IPS-18c (cell line): ENCODE measurements around the gene SRP9.

Experiments used
- H3K4me3 ChIP-seq: 2 replicates; pipeline ENCODE4 v1.7.0; 2013; ENCODE audit warnings: low read depth, mild to moderate bottlenecking, low read length, moderate library complexity; ENCODE audit not compliant: insufficient read depth
- H3K9me3 ChIP-seq: one replicate; pipeline ENCODE4 v1.6.1; 2013; ENCODE audit warnings: mild to moderate bottlenecking, low read length, moderate library complexity; ENCODE audit not compliant: control insufficient read depth, insufficient read depth

Gene SRP9

DNA sequence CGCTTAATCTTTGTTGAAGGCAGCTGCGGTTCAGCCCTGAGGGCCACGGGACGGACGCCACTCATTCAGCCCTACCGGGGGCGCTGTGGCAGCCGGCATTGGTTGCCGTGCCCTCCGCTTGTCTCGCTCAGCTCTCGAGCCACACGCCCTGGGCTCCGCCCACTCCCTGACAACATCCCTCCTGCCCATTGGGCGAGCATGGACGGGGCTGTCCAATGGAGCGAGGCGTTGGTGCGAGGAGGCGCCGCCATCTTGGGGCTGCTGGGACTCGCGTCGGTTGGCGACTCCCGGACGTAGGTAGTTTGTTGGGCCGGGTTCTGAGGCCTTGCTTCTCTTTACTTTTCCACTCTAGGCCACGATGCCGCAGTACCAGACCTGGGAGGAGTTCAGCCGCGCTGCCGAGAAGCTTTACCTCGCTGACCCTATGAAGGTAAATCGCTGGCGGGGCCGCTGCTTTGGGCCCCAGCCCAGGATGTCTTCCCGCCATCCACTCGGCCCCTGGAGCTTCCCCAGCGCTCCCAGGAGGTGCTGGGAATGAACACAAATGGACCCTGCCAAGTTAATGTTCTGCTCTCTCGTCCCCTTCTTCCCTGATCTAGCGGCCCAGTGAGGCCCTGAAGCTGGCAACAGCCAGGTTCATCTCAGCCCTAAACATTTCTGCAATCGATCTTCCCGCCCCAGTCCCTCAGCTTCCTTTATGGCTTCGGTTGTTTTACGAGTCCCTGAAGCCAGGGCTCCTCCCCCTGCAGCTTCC is at the start of gene SRP9:
Gene SRP9 (plus strand): TSS at position 244 of the 754 bp plus-strand sequence. CDS start 115 bp downstream, at position 359.
- Histone ChIP-seq H3K9me3 (no peaks in the 10 kb centered on the region), H3K4me3 (peak within 1 kb of the TSS; percentile 98)

- Histone ChIP-seq H3K4me3 (no peak overlapping the region), H3K9me3 (no peaks in the 10 kb centered on the region)
Observed at GRCh38 chr1:225731491-225731890, 46.1 kb upstream of the SRP9 start.

GRCh38 chr1:225733254-225733653 is 44.4 kb upstream of the SRP9 start:
- H3K9me3 ChIP-seq: no peaks in the 10 kb centered on the region
- no peak overlapping the region for H3K4me3 ChIP-seq

DNA sequence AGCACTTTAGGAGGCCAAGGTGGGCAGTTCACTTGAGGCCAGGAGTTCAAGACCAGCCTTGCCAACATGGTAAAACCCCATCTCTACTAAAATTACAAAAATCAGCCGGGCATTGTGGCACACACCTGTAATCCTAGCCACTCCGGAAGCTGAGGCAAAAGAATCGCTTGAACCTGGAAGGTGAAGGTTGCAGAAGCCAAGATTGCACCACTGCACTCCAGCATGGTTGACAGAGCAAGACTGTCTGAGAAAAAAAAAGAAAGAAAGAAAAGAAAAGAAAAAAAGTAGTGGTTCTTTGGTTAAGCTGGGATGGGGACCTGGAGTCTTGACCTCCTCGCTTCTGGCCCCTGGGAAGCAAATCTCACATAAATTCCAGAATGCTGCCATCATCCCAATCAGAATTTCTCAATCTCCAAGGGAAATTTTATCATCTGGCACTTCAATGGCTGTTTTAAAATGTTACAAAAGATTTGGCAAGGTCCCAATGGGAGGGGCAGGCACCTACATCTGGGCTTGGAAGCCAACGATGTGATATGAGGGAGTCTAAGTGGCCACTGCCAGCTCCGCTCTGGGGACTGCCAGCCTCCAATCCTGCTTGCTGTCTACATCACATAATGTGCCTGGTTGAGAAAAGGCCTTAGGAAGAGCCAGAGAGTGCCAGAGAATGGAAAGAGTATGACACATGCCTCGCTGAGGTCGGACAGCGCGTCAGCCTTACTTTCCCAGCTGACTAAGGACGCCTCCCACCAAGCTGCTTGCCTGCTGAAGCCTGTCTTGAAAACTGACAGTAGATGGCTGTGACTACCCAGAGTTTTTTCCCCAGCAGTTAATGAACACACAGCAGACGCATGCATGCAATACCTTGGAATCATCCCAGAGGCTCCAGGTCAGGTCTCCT is 42.1 kb upstream of the SRP9 start:
- H3K9me3 ChIP-seq: no peaks in the 10 kb centered on the region
- H3K4me3 ChIP-seq: no peak overlapping the region

- no peak overlapping the region for H3K4me3 ChIP-seq
Observed at GRCh38 chr1:225736437-225737098, 41.1 kb upstream of the SRP9 start.

DNA sequence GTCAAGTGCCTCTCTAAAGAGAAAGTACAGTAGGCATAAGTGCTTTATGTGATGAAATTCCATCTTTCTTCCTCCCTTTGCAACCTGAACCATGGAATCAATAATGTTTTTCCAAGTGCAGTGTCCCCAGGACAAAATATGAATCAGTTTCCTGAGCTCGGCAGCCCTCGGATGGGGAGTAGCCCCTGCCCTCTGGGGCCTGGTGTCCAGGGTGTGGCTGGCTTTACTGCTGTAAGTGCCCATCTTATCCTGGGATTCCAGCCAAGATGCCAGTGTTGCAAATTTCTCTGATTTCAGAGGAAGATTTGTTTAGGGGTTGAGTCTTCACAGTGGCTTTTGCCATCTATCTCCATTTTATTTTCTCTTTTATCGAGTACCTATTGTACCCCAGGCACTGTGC is 40.5 kb upstream of the SRP9 start:
- H3K9me3 ChIP-seq: no peaks in the 10 kb centered on the region
- H3K4me3 ChIP-seq: no peak overlapping the region

More at GRCh38 chr1:225736437-225737098, 41.1 kb upstream of the SRP9 start:
- H3K9me3 ChIP-seq: no peaks in the 10 kb centered on the region

DNA sequence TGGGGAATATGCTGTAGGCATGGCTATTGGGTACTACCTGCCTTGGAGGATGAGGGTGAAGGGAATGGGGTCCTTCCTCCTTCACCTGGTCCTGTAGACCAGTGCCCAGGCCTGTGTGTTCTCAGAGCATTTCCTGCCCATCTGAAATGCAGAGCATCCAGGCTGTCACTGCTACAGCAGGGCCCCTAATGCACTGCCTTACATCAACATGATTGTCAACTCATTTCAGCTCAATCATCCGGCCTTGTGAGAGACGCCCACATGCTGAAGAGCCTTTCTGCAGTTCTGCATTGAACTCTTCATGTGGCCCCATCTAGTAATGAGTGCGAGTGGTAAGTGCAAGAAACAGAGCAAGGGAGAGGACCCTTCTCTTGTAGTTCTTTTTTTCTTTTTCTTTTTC is 39.8 kb upstream of the SRP9 start:
- H3K9me3 ChIP-seq: no peaks in the 10 kb centered on the region
- H3K4me3 ChIP-seq: no peak overlapping the region

- H3K4me3 ChIP-seq: no peak overlapping the region
- no peaks in the 10 kb centered on the region for H3K9me3 ChIP-seq
Observed at GRCh38 chr1:225738763-225739162, 38.9 kb upstream of the SRP9 start.

- Histone ChIP-seq H3K4me3 (no peak overlapping the region), H3K9me3 (no peaks in the 10 kb centered on the region)
Observed at GRCh38 chr1:225739542-225740107, 38.0 kb upstream of the SRP9 start.

- H3K9me3 ChIP-seq: peaks cover 2% of the 10 kb centered on the region
- H3K4me3 ChIP-seq: no peak overlapping the region
Observed at GRCh38 chr1:225744745-225745144, 32.9 kb upstream of the SRP9 start.

GRCh38 chr1:225745273-225745672 is 32.4 kb upstream of the SRP9 start:
- Histone ChIP-seq H3K4me3 (no peak overlapping the region), H3K9me3 (peaks cover 2% of the 10 kb centered on the region)

DNA sequence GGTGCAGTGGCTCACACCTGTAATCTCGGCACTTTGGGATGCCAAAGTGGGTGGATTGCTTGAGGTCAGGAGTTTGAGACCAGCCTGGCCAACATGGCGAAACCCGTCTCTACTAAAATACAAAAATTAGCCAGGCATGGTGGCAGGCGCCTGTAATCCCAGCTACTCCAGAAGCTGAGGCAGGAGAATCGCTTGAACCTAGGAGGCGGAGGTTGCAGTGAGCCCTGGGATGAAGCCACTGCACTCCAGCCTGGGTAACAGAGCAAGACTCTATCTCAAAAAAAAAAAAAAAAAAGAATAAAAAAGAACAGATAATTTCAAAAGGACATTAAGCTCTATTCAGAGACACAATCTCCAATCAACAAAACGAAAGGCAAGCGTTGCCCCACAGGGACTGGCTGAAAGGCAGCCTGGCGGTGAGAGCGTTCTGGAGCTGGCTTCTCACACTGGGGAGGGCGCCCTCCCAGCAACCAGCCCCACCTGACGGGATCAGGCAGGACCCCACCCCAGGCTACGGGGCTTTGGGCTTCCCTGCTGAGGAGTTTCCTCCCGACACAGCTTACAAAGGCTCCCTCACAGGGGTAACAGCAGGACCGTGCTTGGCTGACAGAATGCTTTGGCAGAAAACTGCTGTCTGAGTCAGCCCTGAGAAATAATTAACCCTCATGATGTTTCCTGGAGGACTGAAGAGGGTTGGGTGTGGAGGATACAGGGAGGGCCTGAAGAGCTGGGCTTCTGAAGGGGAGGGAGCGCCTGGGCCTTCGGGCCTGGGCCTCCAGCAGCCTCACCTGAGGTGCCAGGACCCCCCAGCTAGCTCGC is 31.1 kb upstream of the SRP9 start:
- Histone ChIP-seq H3K4me3 (no peak overlapping the region), H3K9me3 (peaks cover 2% of the 10 kb centered on the region)

DNA sequence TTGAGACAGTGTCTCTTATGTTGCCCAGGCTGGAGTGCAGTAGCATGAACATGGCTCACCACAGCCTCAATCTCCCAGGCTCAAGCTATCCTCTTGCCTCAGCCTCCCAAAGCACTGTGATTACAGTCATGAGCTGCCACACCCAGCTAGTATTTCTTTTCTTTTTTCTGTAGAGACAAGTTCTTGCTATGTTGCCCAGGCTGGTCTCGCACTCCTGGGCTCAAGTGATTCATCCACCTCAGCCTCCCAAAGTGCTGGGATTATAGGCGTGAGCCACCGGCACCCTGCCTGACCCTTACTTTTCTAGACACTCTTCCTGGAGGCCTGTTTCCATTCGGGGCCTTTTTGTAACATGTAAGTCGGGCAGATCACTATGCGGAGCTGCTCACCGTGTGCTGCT is 30.1 kb upstream of the SRP9 start:
- Histone ChIP-seq H3K9me3 (peaks cover 2% of the 10 kb centered on the region), H3K4me3 (no peak overlapping the region)

DNA sequence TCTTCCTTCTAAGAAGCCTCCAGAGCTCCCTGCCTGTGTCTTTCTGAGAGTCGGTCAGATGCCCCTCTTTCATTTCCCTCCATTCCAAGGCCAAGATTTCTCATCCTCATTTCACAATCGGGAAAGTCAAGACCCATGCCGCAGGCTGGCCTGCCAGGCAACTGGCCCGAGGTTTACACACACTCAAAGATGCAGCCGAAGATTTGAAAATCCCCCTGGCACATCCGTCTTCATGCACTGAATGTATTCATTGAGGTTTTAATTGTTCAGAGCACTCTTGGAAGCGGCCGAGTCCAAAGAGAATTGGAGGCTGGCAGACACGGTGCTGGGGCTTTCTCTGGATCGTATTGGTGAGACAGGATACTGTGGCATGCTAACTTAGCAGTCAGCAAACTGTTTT is 29.1 kb upstream of the SRP9 start:
- Histone ChIP-seq H3K9me3 (peaks cover 2% of the 10 kb centered on the region), H3K4me3 (no peak overlapping the region)

GRCh38 chr1:225749706-225750105 is 27.9 kb upstream of the SRP9 start:
- H3K9me3 ChIP-seq: peaks cover 2% of the 10 kb centered on the region
- no peak overlapping the region for H3K4me3 ChIP-seq

GRCh38 chr1:225750420-225750819 is 27.2 kb upstream of the SRP9 start:
- Histone ChIP-seq H3K9me3 (peaks cover 2% of the 10 kb centered on the region), H3K4me3 (no peak overlapping the region)
